Endothelial cell of umbilical vein (primary cell): Measurements from ENCODE around the gene LST1.

Experiments
- CTCF ChIP-seq, 2 donors: IDR thresholded peaks; 1 replicate in 1 of 2; 2 replicates in 1 of 2; pipeline ENCODE4 v1.5.1; 2011; ENCODE audit warnings: low read length in 2 of 2, mild to moderate bottlenecking in 2 of 2, moderate library complexity in 2 of 2, control low read depth in 1 of 2, inconsistent platforms in 1 of 2, low read depth in 1 of 2; ENCODE audit not compliant: insufficient read depth in 1 of 2; ENCODE audit errors: extremely low read depth in 1 of 2
- EZH2 ChIP-seq: IDR thresholded peaks from 2 replicates; pipeline ENCODE4 v1.6.1; 2012; ENCODE audit warnings: borderline replicate concordance, low read depth, mild to moderate bottlenecking, moderate library complexity, low read length, inconsistent platforms; ENCODE audit not compliant: severe bottlenecking
- GATA2 ChIP-seq: IDR thresholded peaks from 2 replicates; pipeline ENCODE4 v1.7.0; 2011; ENCODE audit warnings: low read depth, mild to moderate bottlenecking, moderate library complexity, mixed read lengths, low read length; ENCODE audit not compliant: insufficient read length, insufficient read depth
- JUN ChIP-seq: IDR thresholded peaks from 2 replicates; pipeline ENCODE4 v1.6.1; 2011; ENCODE audit warnings: borderline replicate concordance, low read depth; ENCODE audit not compliant: insufficient read length, insufficient read depth
- MAX ChIP-seq: IDR thresholded peaks from 2 replicates; pipeline ENCODE4 v1.6.1; 2011; ENCODE audit not compliant: insufficient read depth, insufficient read length
- MYC ChIP-seq: IDR thresholded peaks from one replicate; pipeline ENCODE4 v1.6.1; 2011; ENCODE audit warnings: mild to moderate bottlenecking, low read depth, low read length
- POLR2A ChIP-seq: IDR thresholded peaks from 2 replicates; pipeline ENCODE4 v1.6.1; 2012; ENCODE audit warnings: low read depth, mild to moderate bottlenecking, control low read depth, low read length
- POLR2AphosphoS5 ChIP-seq: IDR thresholded peaks from 2 replicates; pipeline ENCODE4 v1.6.1; 2012; ENCODE audit warnings: low read depth, mild to moderate bottlenecking, control low read depth, low read length, moderate library complexity; ENCODE audit not compliant: insufficient read depth

GRCh38 chr6:31545291-31545690 is 40.8 kb upstream of the LST1 start:
- no peak for TF ChIP-seq CTCF (IDR thresholded peaks at IDR 0.05; ENCODE audit: extremely low read depth in 1 of 2, insufficient read depth in 1 of 2, low read depth in 1 of 2, low read length in 2 of 2)
- TF ChIP-seq POLR2A: no peak
- TF ChIP-seq MYC: no peak
- TF ChIP-seq EZH2: no peak
- TF ChIP-seq POLR2AphosphoS5: no peak
- no peak for TF ChIP-seq JUN
- TF ChIP-seq MAX: no peak
- no peak for TF ChIP-seq GATA2
